ENCODE results near the gene CALB2. TPM values are rescaled to one million over a fixed set of nuclear protein-coding genes. Genes with fewer than 3 reads are reported as not detected.
"Not testable (repeated sequence)": the region's sequence is repeated elsewhere in the genome, so short reads cannot be mapped to it uniquely, and the experiment has no call there.

CALB2 gene
- total RNA-seq, 1 experiment from 2014 or later, result 0.85 TPM

GRCh38 chr16:71356051-71356740 is 2.3 kb upstream of the CALB2 start:
- Histone ChIP-seq H3K79me1 (ENCODE audit: insufficient read depth, low read depth, low read length, poor library complexity, severe bottlenecking) (no peaks in the 10 kb centered on the region), H4K5ac (ENCODE audit: insufficient read length, low read depth, low read length) (no peak overlapping the region), H2AK5ac (ENCODE audit: insufficient read length, low read length) (no peak overlapping the region), H3K9me3 (ENCODE audit: control insufficient read depth, low read depth, low read length) (no peaks in the 10 kb centered on the region), H3K56ac (ENCODE audit: insufficient read length, low read depth, low read length) (no peak overlapping the region), H3K27ac (ENCODE audit: insufficient read length, low read depth, low read length) (no peak overlapping the region), H3K9ac (ENCODE audit: extremely low read depth, insufficient read length, low read length) (no peak overlapping the region), H2BK12ac (ENCODE audit: insufficient read length, low read depth, low read length) (no peak overlapping the region), H3K4me2 (ENCODE audit: insufficient read depth, insufficient read length, low read length) (no peak overlapping the region), H2BK5ac (ENCODE audit: insufficient read length, low read length) (no peak overlapping the region), H2BK120ac (ENCODE audit: low read depth, low read length, poor library complexity, severe bottlenecking) (no peak overlapping the region), H3K23me2 (ENCODE audit: insufficient read length, low read depth, low read length, poor library complexity, severe bottlenecking) (peaks cover 5% of the 10 kb centered on the region), H3K14ac (ENCODE audit: insufficient read depth, low read length) (no peak overlapping the region), H4K91ac (ENCODE audit: insufficient read length, low read depth, low read length) (no peak overlapping the region), H3K23ac (ENCODE audit: insufficient read length, low read depth, low read length) (no peak overlapping the region), H3T11ph (ENCODE audit: low read length) (no peak overlapping the region), H3K79me2 (ENCODE audit: insufficient read depth, low read length) (no peaks in the 10 kb centered on the region), H3K27me3 (ENCODE audit: insufficient read depth, low read length) (no peaks in the 10 kb centered on the region; the same call in 1 of the 2 replicates), H2BK15ac (ENCODE audit: low read depth, low read length) (no peak overlapping the region), H2AFZ (ENCODE audit: low read length) (no peak overlapping the region), H4K20me1 (ENCODE audit: control insufficient read depth, insufficient read depth, insufficient read length) (no peaks in the 10 kb centered on the region), H3K4ac (ENCODE audit: low read depth, low read length) (no peak overlapping the region), H4K8ac (replicated peaks; ENCODE audit: insufficient read length, low read depth, low read length) (no peak overlapping the region), H3K4me1 (ENCODE audit: insufficient read depth, low read length) (no peaks in the 10 kb centered on the region), H3K18ac (ENCODE audit: insufficient read length, low read depth, low read length) (no peak overlapping the region), H2BK20ac (ENCODE audit: low read depth, low read length, poor library complexity, severe bottlenecking) (no peak overlapping the region)
- no peak for TF ChIP-seq CTCF (conservative IDR thresholded peaks at IDR 0.05)
- no peak overlapping the region for H3K4me3 Mint-ChIP-seq
- no peak overlapping the region for H3K27ac Mint-ChIP-seq
- no peaks in the 10 kb centered on the region; a peak in 1 of 5 replicates for H3K9me3 Mint-ChIP-seq
- peaks cover 54% of the 10 kb centered on the region for H3K27me3 Mint-ChIP-seq (ENCODE audit: low read depth)
- DNase-seq, result no peak
- H3K36me3 Mint-ChIP-seq (ENCODE audit: insufficient read depth in 1 of 3, low read depth in 3 of 3), result no peaks in the 10 kb centered on the region
- H3K4me1 Mint-ChIP-seq, result peaks cover 13 to 14% of the 10 kb centered on the region in 2 experiments
- WGBS (ENCODE audit: extremely low coverage, insufficient read length, low lambda C conversion rate), result no CpG with 5 or more reads among the region's 7 CpGs

GRCh38 chr16:71356936-71357335 is 1.6 kb upstream of the CALB2 start:
- not testable (repeated sequence) for H3K36me3 Mint-ChIP-seq (ENCODE audit: insufficient read depth in 1 of 3, low read depth in 3 of 3); H4K91ac ChIP-seq (ENCODE audit: insufficient read length, low read depth, low read length); H3K4me2 ChIP-seq (ENCODE audit: insufficient read depth, insufficient read length, low read length); H3K9me3 Mint-ChIP-seq; H3K4ac ChIP-seq (ENCODE audit: low read depth, low read length); H4K5ac ChIP-seq (ENCODE audit: insufficient read length, low read depth, low read length); H3K9ac ChIP-seq (ENCODE audit: extremely low read depth, insufficient read length, low read length); H3K27ac ChIP-seq (ENCODE audit: insufficient read length, low read depth, low read length); H3K4me1 ChIP-seq (ENCODE audit: insufficient read depth, low read length); H3K56ac ChIP-seq (ENCODE audit: insufficient read length, low read depth, low read length); H3T11ph ChIP-seq (ENCODE audit: low read length); H3K4me3 Mint-ChIP-seq; DNase-seq; H3K27me3 ChIP-seq (ENCODE audit: insufficient read depth, low read length); H2BK20ac ChIP-seq (ENCODE audit: low read depth, low read length, poor library complexity, severe bottlenecking); H4K8ac ChIP-seq (replicated peaks; ENCODE audit: insufficient read length, low read depth, low read length); H3K79me2 ChIP-seq (ENCODE audit: insufficient read depth, low read length); H2BK15ac ChIP-seq (ENCODE audit: low read depth, low read length); H3K23me2 ChIP-seq (ENCODE audit: insufficient read length, low read depth, low read length, poor library complexity, severe bottlenecking); H3K79me1 ChIP-seq (ENCODE audit: insufficient read depth, low read depth, low read length, poor library complexity, severe bottlenecking); H2BK120ac ChIP-seq (ENCODE audit: low read depth, low read length, poor library complexity, severe bottlenecking); H2BK5ac ChIP-seq (ENCODE audit: insufficient read length, low read length); H2AK5ac ChIP-seq (ENCODE audit: insufficient read length, low read length); H3K23ac ChIP-seq (ENCODE audit: insufficient read length, low read depth, low read length); H3K27ac Mint-ChIP-seq; H3K14ac ChIP-seq (ENCODE audit: insufficient read depth, low read length); H2BK12ac ChIP-seq (ENCODE audit: insufficient read length, low read depth, low read length); H3K18ac ChIP-seq (ENCODE audit: insufficient read length, low read depth, low read length); H3K9me3 ChIP-seq (ENCODE audit: control insufficient read depth, low read depth, low read length); H2AFZ ChIP-seq (ENCODE audit: low read length); H4K20me1 ChIP-seq (ENCODE audit: control insufficient read depth, insufficient read depth, insufficient read length)
- Mint-ChIP-seq H3K4me1 (peaks cover 12 to 18% of the 10 kb centered on the region in 2 experiments), H3K27me3 (ENCODE audit: low read depth) (peaks cover 59% of the 10 kb centered on the region)
- no CpG with 5 or more reads among the region's 4 CpGs for WGBS (ENCODE audit: extremely low coverage, insufficient read length, low lambda C conversion rate)
